ENCODE results near the gene VPS13D.
"Not testable (repeated sequence)": the region's sequence is repeated elsewhere in the genome, so short reads cannot be mapped to it uniquely, and the experiment has no call there.

The VPS13D gene

GRCh38 chr1:12514590-12514989 lies 284.8 kb downstream of the VPS13D start:
- DNase-seq (ENCODE audit: low read depth, low spot score), result no peak

- no peak for DNase-seq (ENCODE audit: low read depth, low spot score)
Observed at GRCh38 chr1:12515234-12515633, 285.4 kb downstream of the VPS13D start.

GRCh38 chr1:12516741-12517140 lies 286.9 kb downstream of the VPS13D start:
- no peak for DNase-seq (ENCODE audit: low read depth, low spot score)

GRCh38 chr1:12518931-12519692 lies 289.3 kb downstream of the VPS13D start:
- DNase-seq (ENCODE audit: low read depth, low spot score), result peak; percentile 28

- DNase-seq (ENCODE audit: low read depth, low spot score), result no peak
Observed at GRCh38 chr1:12519693-12520364, 290.0 kb downstream of the VPS13D start.

GRCh38 chr1:12521096-12521495 lies 291.3 kb downstream of the VPS13D start:
- no peak for DNase-seq (ENCODE audit: low read depth, low spot score)

GRCh38 chr1:12522780-12523179 lies 292.9 kb downstream of the VPS13D start:
- DNase-seq (ENCODE audit: low read depth, low spot score), result not testable (repeated sequence)

- no peak for DNase-seq (ENCODE audit: low read depth, low spot score)
Observed at GRCh38 chr1:12524266-12524665, 294.4 kb downstream of the VPS13D start.

GRCh38 chr1:12525311-12526181 lies 295.7 kb downstream of the VPS13D start:
- peak; percentile 28 for DNase-seq (ENCODE audit: low read depth, low spot score)

GRCh38 chr1:12527564-12527963 lies 297.7 kb downstream of the VPS13D start:
- no peak for DNase-seq (ENCODE audit: low read depth, low spot score)

- no peak for DNase-seq (ENCODE audit: low read depth, low spot score)
Observed at GRCh38 chr1:12528021-12528852, 298.4 kb downstream of the VPS13D start.

- no peak for DNase-seq (ENCODE audit: low read depth, low spot score)
Observed at GRCh38 chr1:12529640-12530174, 299.9 kb downstream of the VPS13D start.

GRCh38 chr1:12530462-12531178 lies 300.8 kb downstream of the VPS13D start:
- DNase-seq (ENCODE audit: low read depth, low spot score), result no peak

- no peak for DNase-seq (ENCODE audit: low read depth, low spot score)
Observed at GRCh38 chr1:12531179-12531499, 301.3 kb downstream of the VPS13D start.

GRCh38 chr1:12532405-12533315 lies 302.8 kb downstream of the VPS13D start:
- no peak for DNase-seq (ENCODE audit: low read depth, low spot score)

GRCh38 chr1:12536023-12536639 lies 306.3 kb downstream of the VPS13D start:
- DNase-seq (ENCODE audit: low read depth, low spot score), result no peak

- DNase-seq (ENCODE audit: low read depth, low spot score), result no peak
Observed at GRCh38 chr1:12537294-12537693, 307.5 kb downstream of the VPS13D start.

GRCh38 chr1:12537906-12538461 lies 308.2 kb downstream of the VPS13D start:
- no peak for DNase-seq (ENCODE audit: low read depth, low spot score)

- DNase-seq (ENCODE audit: low read depth, low spot score), result not testable (repeated sequence)
Observed at GRCh38 chr1:12538536-12538935, 308.7 kb downstream of the VPS13D start.

Data from smooth muscle cell of the brain vasculature (primary cell).